Cardiac muscle cell (in vitro differentiated cells and primary cell): Measurements from ENCODE around the gene ANTXR2. TPM values are rescaled to one million over a fixed set of nuclear protein-coding genes. Genes with fewer than 3 reads are reported as not detected.

Source experiments
- DNase-seq, 2 donors: peaks; one replicate each; pipeline versions ENCODE4 v3.0.0 to v3.0.0-alpha.2; 2010 to 2017; ENCODE audit warnings: low read depth in 1 of 2, low spot score in 1 of 2
- H3K27ac ChIP-seq: fragments of 200-600 bp; sonication (generic); 2 replicates; pipeline ENCODE4 v1.5.1; 2016
- H3K27me3 ChIP-seq: fragments of 200-600 bp; sonication (generic); 2 replicates; pipeline ENCODE4 v1.6.0; 2016; ENCODE audit warnings: control low read depth
- H3K36me3 ChIP-seq: fragments of 200-600 bp; sonication (generic); 2 replicates; pipeline ENCODE4 v1.5.1; 2016; ENCODE audit warnings: control low read depth
- H3K4me1 ChIP-seq: fragments of 200-600 bp; sonication (generic); 2 replicates; pipeline ENCODE4 v1.8.1; 2017; ENCODE audit warnings: low read depth, mild to moderate bottlenecking, mixed run types
- H3K4me3 ChIP-seq: fragments of 200-600 bp; sonication (generic); 2 replicates; pipeline ENCODE4 v1.5.1; 2016; ENCODE audit warnings: mild to moderate bottlenecking
- H3K9me3 ChIP-seq: fragments of 200-600 bp; sonication (generic); 2 replicates; pipeline ENCODE4 v1.5.1; 2017; ENCODE audit warnings: low read depth, mild to moderate bottlenecking, control low read depth
- polyA plus RNA-seq: library from polyadenylated mRNA; unstranded; fragments of >200 nt; fragmentation: Nextera tagmentation; extraction: Ambion mirVana; gene quantifications from 2 replicates; pipeline ENCODE4 v1.2.1, GENCODE V29; 2016
- total RNA-seq: library from RNA; depleted of rRNA; stranded (reverse); fragments of >200 nt; gene quantifications from 2 replicates; pipeline ENCODE4 v1.2.3, GENCODE V29; 2016
- TF ChIP-seq, protein P1 (sequence below): IDR thresholded peaks from 2 replicates; pipeline ENCODE4 v1.5.1; 2012; ENCODE audit warnings: low read depth, mild to moderate bottlenecking, low read length

The ANTXR2 gene
- total and polyA plus RNA-seq, 2 experiments from 2014 or later, result 70.6 to 79.6 TPM

DNA sequence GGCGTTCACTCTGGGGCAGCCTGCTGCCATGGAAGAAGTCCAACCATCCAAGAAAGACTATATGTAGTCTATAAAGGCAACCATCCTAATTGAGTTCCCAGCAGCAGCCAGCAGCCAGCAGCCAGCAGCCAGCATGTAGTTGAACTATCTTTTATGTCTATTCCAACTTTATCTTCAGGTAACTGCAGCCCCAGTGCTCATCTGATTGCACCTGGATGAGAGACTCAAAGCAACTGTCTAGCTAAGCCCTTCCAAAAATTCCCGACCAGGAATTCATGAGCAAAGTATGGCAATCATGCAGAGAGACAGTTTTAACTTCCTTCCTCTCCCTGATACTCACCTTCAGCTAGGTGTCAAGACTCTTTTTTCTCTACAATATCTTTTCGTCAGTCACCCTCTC, 216.8 kb downstream of the ANTXR2 start:
- H3K27ac ChIP-seq, result no peak overlapping the region
- H3K9me3 ChIP-seq, result no peaks in the 10 kb centered on the region
- H3K36me3 ChIP-seq, result no peaks in the 10 kb centered on the region
- no peak for DNase-seq
- TF ChIP-seq, protein P1, sequence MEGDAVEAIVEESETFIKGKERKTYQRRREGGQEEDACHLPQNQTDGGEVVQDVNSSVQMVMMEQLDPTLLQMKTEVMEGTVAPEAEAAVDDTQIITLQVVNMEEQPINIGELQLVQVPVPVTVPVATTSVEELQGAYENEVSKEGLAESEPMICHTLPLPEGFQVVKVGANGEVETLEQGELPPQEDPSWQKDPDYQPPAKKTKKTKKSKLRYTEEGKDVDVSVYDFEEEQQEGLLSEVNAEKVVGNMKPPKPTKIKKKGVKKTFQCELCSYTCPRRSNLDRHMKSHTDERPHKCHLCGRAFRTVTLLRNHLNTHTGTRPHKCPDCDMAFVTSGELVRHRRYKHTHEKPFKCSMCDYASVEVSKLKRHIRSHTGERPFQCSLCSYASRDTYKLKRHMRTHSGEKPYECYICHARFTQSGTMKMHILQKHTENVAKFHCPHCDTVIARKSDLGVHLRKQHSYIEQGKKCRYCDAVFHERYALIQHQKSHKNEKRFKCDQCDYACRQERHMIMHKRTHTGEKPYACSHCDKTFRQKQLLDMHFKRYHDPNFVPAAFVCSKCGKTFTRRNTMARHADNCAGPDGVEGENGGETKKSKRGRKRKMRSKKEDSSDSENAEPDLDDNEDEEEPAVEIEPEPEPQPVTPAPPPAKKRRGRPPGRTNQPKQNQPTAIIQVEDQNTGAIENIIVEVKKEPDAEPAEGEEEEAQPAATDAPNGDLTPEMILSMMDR, result no peak
- no peaks in the 10 kb centered on the region for H3K27me3 ChIP-seq
- H3K4me1 ChIP-seq, result peaks cover 4% of the 10 kb centered on the region
- no peak overlapping the region for H3K4me3 ChIP-seq

DNA sequence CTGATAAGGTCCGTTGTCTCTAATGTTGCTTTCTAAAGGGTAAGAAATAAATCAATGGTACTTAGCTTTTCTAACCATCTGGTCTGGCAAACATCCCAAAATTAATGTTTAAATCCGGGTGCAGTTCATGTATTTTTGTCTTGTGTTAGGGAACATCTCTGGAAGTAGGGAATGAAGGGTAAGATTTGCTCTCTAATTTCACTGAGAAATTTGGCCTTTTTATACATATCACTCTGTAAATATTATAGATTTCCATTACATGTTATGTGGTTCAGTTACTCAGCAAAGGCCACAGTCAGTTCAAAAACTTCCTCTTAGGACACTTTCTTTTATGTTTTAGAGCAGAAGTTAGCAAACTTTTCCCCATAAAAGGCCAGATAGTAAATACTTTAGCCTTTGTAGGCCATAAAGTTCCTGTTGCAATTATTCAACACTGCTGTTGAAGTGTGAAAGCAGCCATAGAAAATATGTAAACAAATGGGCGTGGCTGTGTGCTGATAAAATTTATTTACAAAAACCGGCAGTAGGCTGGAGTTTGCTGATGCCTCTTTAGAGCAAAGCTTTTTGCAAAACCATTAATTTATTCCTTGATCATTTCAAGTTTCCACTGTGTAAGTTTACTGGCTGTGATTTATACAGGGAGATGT, 218.1 kb downstream of the ANTXR2 start:
- no peaks in the 10 kb centered on the region for H3K27me3 ChIP-seq

DNA sequence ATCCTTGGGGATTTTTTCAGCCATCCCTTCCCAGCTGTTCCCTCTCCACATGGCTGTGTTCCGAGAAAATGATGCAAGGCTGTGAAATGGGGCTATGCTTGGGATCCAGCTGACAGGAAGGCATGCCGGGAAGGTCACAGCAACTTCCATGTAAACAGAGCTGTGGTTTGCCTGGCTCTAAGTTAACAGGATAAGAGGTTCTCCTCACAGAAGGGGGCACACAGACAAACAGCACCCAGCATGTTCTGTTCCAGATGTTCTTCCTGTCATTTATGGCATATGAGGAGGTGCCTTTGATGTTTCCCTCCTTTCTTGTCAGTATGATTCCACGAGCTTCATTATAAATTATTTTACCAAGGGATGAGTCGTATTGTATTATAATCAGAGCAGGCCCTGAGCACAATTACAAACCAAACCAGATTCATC, 220.7 kb downstream of the ANTXR2 start:
- Histone ChIP-seq H3K36me3 (no peaks in the 10 kb centered on the region), H3K4me1 (no peaks in the 10 kb centered on the region), H3K27me3 (no peaks in the 10 kb centered on the region), H3K9me3 (no peaks in the 10 kb centered on the region), H3K27ac (no peak overlapping the region), H3K4me3 (no peak overlapping the region)
- TF ChIP-seq, protein P1, result no peak
- peak in 1 of 2 donors; percentile 91 for DNase-seq

More for the DNA sequence above, 218.1 kb downstream of the ANTXR2 start:
- Histone ChIP-seq H3K27ac (no peak overlapping the region), H3K4me1 (no peaks in the 10 kb centered on the region), H3K9me3 (no peaks in the 10 kb centered on the region), H3K36me3 (no peaks in the 10 kb centered on the region), H3K4me3 (no peak overlapping the region)
- TF ChIP-seq, protein P1, result no peak
- no peak for DNase-seq

DNA sequence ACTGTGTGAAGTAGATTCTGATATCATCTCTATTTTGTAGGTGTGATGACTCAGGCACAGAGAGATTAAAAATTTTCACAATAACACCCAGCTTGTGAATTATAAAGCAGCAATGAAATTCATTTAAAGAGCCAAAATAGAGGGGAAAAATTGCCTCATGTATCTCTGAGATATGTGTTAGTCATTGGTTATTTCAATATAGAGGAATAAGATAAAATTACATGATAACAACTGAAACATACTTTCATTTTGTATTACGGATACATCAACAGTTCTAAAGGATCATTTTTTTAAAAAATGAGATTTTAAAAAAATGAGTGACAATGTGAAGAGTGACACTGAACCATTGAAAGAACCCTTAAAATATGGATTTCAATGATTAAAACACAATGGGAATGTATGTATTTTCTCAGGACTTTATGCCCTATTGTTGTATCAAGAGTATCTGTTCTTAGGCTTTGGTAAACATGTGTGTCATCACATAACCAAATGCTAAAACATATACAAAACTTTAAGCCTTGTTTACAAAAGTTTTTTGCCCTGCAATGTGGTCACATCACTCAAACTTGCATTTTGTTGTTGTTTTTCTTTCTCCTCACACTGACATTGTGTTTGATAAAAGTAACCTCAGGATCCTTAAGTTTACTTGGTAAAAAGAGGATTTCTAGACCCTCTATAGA, 221.3 kb downstream of the ANTXR2 start:
- peak in 1 of 2 donors; percentile 64 for DNase-seq
- no peak overlapping the region for H3K4me3 ChIP-seq
- no peak overlapping the region for H3K27ac ChIP-seq
- no peaks in the 10 kb centered on the region for H3K9me3 ChIP-seq
- H3K27me3 ChIP-seq, result no peaks in the 10 kb centered on the region
- H3K36me3 ChIP-seq, result no peaks in the 10 kb centered on the region
- TF ChIP-seq, protein P1, result no peak
- no peaks in the 10 kb centered on the region for H3K4me1 ChIP-seq

Other genes with a start within 250 kb of the ANTXR2 start
- gene PRDM8, start 124.3 kb upstream of the ANTXR2 start, total RNA-seq, result 6.3 and 18.8 TPM in 2 replicates
- 6.2 and 11.3 TPM in 2 replicates for gene PRDM8, start 124.3 kb upstream of the ANTXR2 start, polyA plus RNA-seq
- gene FGF5, start 193.4 kb upstream of the ANTXR2 start, total RNA-seq, result 0.21 and 0.28 TPM in 2 replicates
- 0.97 and 2.0 TPM in 2 replicates for gene FGF5, start 193.4 kb upstream of the ANTXR2 start, polyA plus RNA-seq